Bronchial epithelial cell (primary cell): Measurements from ENCODE around the gene SUPT3H. TPM values are rescaled to one million over a fixed set of nuclear protein-coding genes. Genes with fewer than 3 reads are reported as not detected.

Source experiments
- DNase-seq: peaks from one replicate; pipeline ENCODE4 v3.0.0-alpha.2; 2010; ENCODE audit warnings: low read depth
- FAIRE-seq: peaks from 2 replicates; lab custom pipeline; 2011; peaks lifted over from hg19 to GRCh38; lab: Jason Lieb, UNC
- H3K27me3 ChIP-seq: 2 replicates; pipeline ENCODE4 v1.5.1; 2011; ENCODE audit warnings: low read length; ENCODE audit not compliant: control insufficient read depth, insufficient read depth
- H3K36me3 ChIP-seq: 2 replicates; pipeline ENCODE4 v1.5.1; 2011; ENCODE audit warnings: low read length; ENCODE audit not compliant: control insufficient read depth, insufficient read depth
- H3K4me3 ChIP-seq: 2 replicates; pipeline ENCODE4 v1.5.1; 2011; ENCODE audit warnings: mild to moderate bottlenecking, low read depth, low read length, control low read depth
- total RNA-seq: library from RNA; depleted of rRNA; stranded (reverse); fragments of >200 nt; gene quantifications from 2 replicates; pipeline ENCODE4 v1.2.1, GENCODE V29; 2014
- TF ChIP-seq, protein P1 (sequence below): IDR thresholded peaks from 2 replicates; pipeline ENCODE4 v1.5.1; 2011; ENCODE audit warnings: mild to moderate bottlenecking, moderate library complexity, low read length, control low read depth, inconsistent platforms; ENCODE audit not compliant: insufficient read depth, severe bottlenecking

SUPT3H gene
- total RNA-seq, 1 donor from 2014 or later: 12.9 TPM

DNA sequence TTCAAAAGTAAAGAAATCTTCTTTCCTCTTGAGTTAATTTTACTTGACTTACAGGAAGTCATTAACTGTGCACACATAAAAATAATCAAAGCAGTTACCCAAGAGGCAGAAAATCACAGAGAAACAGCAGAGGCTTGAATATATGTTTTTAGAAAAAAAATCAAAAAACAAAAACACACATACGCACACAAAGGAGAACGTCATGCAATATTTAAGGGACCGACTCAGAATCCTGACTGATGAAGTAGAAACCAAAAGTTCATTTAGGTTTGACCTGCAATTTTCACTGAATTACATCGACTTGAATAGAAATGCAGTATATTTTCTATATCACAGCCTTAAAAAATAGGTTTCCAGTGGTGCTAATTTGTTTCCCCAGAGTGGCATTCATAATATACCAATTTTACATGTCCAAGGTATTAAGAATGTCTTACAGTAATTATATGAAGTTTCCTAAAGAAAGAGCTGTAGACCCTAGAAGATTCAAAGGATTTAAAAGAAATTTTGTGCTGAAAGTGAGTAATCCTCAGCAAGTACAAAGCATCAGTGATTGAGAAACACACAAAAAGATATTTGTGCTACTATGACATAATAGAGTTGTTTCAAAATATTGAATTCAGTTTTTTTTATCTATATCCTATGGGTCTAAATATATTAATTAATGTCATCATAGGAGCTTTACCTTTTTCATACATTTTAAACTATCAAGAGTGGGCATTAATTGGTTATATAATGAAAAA, 408.1 kb downstream of the SUPT3H start:
- FAIRE-seq (no peak), DNase-seq (peak; percentile 17)
- H3K36me3 ChIP-seq: no peaks in the 10 kb centered on the region
- H3K4me3 ChIP-seq: no peak overlapping the region
- TF ChIP-seq, protein P1, sequence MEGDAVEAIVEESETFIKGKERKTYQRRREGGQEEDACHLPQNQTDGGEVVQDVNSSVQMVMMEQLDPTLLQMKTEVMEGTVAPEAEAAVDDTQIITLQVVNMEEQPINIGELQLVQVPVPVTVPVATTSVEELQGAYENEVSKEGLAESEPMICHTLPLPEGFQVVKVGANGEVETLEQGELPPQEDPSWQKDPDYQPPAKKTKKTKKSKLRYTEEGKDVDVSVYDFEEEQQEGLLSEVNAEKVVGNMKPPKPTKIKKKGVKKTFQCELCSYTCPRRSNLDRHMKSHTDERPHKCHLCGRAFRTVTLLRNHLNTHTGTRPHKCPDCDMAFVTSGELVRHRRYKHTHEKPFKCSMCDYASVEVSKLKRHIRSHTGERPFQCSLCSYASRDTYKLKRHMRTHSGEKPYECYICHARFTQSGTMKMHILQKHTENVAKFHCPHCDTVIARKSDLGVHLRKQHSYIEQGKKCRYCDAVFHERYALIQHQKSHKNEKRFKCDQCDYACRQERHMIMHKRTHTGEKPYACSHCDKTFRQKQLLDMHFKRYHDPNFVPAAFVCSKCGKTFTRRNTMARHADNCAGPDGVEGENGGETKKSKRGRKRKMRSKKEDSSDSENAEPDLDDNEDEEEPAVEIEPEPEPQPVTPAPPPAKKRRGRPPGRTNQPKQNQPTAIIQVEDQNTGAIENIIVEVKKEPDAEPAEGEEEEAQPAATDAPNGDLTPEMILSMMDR: no peak
- no peaks in the 10 kb centered on the region for H3K27me3 ChIP-seq

DNA sequence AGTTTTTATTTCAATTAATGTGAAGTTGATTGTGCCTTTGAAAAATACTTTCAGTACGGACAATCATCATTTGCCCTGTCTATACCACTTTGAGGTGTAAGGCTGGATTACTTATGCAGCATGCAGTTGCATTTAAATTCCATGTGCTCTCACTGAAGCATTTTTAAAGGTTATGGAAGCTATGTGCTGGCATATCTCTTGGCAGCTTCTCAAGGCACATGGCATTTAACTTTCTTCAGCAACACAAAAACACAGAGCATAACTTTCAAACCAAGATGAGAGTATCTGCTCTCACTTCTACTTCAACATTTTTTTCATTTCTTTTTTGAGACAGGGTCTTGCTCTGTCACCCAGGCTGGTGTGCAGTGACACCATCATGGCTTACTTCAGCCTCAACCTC, 410.3 kb downstream of the SUPT3H start:
- DNase-seq (peak; percentile 15), FAIRE-seq (no peak)
- TF ChIP-seq, protein P1: no peak
- Histone ChIP-seq H3K36me3 (no peaks in the 10 kb centered on the region), H3K27me3 (no peaks in the 10 kb centered on the region), H3K4me3 (no peak overlapping the region)

DNA sequence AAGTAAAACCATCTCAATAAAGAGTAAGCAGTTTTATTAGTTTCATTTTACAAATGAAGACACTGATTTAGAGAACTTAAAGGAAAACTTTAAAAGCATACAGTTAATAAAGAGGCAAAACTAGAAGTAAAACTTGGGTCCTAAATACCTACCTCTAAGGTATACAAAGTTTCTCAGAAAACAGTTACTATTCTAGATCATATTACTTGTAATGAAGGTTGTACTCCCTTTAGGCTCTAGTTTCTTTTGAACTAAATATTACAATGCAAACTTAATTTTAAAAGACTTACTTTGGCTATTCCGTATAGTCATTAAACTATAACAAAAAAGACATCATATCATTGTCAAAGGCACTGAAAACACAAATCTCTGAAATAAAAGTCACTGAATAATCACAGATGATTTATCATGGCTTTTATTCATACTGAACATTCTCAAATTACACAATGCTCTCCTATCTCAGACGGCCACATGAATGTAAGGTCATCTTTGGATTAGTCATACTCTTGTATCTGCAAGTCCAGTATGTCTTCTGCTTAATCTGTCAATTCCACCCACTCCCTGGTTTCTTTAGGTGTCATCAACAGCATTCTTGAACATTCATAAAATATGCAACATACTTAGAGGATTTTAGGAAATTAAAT, 411.2 kb downstream of the SUPT3H start:
- H3K27me3 ChIP-seq: no peaks in the 10 kb centered on the region
- TF ChIP-seq, protein P1: no peak
- DNase-seq (peak; percentile 98), FAIRE-seq (no peak)
- H3K36me3 ChIP-seq: no peaks in the 10 kb centered on the region
- no peak overlapping the region for H3K4me3 ChIP-seq

DNA sequence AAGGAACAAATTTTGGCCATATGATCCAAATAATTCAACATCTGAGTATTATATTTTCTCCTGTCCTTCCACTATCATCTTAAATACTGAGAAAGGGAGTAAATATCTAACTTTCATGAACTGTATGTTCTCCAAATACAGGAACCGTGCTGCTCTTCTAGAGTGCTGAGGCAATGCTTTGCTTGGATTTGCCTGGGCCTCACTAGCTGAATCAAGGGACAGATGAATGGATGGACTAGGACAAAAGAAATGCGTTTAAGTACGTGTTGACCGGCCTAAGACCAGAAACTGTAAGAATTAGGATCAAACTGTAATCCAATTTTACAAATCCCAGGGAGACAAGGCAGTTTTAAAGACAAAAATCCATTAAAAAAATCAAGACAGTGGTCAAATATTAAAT, 412.0 kb downstream of the SUPT3H start:
- Histone ChIP-seq H3K36me3 (no peaks in the 10 kb centered on the region), H3K4me3 (no peak overlapping the region), H3K27me3 (no peaks in the 10 kb centered on the region)
- TF ChIP-seq, protein P1: no peak
- DNase-seq (no peak), FAIRE-seq (no peak)

DNA sequence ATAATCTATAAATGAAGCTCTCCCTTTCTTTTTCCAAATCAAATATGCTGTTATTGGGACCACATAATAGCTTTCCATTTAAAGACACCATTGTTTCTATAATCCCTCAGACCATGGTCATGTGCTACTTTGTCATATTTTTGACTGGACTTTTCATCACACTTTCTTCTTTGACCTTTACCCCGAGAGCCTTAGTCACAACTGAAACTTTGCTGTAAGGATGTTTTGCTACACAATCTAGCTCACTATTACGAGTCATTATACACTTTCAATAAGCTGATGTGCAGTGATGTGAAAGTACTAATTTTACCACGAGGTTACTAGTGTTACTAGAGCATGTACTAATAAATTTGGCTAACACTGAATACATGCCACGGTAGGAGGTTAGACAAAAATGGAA, 416.8 kb downstream of the SUPT3H start:
- Histone ChIP-seq H3K4me3 (no peak overlapping the region), H3K36me3 (no peaks in the 10 kb centered on the region), H3K27me3 (no peaks in the 10 kb centered on the region)
- FAIRE-seq (no peak), DNase-seq (peak; percentile 57)
- TF ChIP-seq, protein P1: no peak
